Endodermal cell (in vitro differentiated cells): ENCODE results near the gene PPIB. TPM values are rescaled to one million over a fixed set of nuclear protein-coding genes. Genes with fewer than 3 reads are reported as not detected.

Experiments used
- DNase-seq: peaks from one replicate; pipeline ENCODE4 v3.0.0-alpha.2; 2017
- H3K27ac ChIP-seq: 2 replicates; pipeline ENCODE4 v1.5.1; 2013; ENCODE audit warnings: mild to moderate bottlenecking, low read depth, low read length, moderate library complexity
- H3K27me3 ChIP-seq: 2 replicates; pipeline ENCODE4 v1.6.1; 2013; ENCODE audit warnings: mild to moderate bottlenecking, low read length, moderate library complexity; ENCODE audit not compliant: insufficient read depth, control insufficient read depth, poor library complexity, severe bottlenecking
- H3K36me3 ChIP-seq: 2 replicates; pipeline ENCODE4 v1.7.0; 2013; ENCODE audit warnings: mild to moderate bottlenecking, low read length, moderate library complexity; ENCODE audit not compliant: control insufficient read depth, insufficient read depth
- H3K4me1 ChIP-seq: one replicate; pipeline ENCODE4 v1.7.0; 2013; ENCODE audit warnings: low read length; ENCODE audit not compliant: control insufficient read depth, insufficient read depth
- H3K4me3 ChIP-seq: 2 replicates; pipeline ENCODE4 v1.5.1; 2013; ENCODE audit warnings: mild to moderate bottlenecking, low read length, moderate library complexity
- H3K9ac ChIP-seq: 2 replicates; pipeline ENCODE4 v1.6.1; 2013; ENCODE audit warnings: mild to moderate bottlenecking, low read length, moderate library complexity; ENCODE audit not compliant: poor library complexity, severe bottlenecking; ENCODE audit errors: extremely low read depth
- H3K9me3 ChIP-seq: 2 replicates; pipeline ENCODE4 v1.6.1; 2013; ENCODE audit warnings: mild to moderate bottlenecking, low read length, moderate library complexity; ENCODE audit not compliant: control insufficient read depth
- H3K27ac Mint-ChIP-seq: 2 replicates; pipeline ENCODE4 v1.8.0; 2020; ENCODE audit warnings: mixed read lengths
- H3K27me3 Mint-ChIP-seq: 2 replicates; pipeline ENCODE4 v1.8.0; 2021; ENCODE audit warnings: mild to moderate bottlenecking, mixed read lengths; ENCODE audit not compliant: insufficient read depth
- H3K36me3 Mint-ChIP-seq: 2 replicates; pipeline ENCODE4 v1.8.0; 2020; ENCODE audit warnings: low read depth, mixed read lengths
- H3K4me1 Mint-ChIP-seq: 2 replicates; pipeline ENCODE4 v1.8.0; 2020; ENCODE audit warnings: mixed read lengths
- H3K4me3 Mint-ChIP-seq: 2 replicates; pipeline ENCODE4 v1.8.0; 2020; ENCODE audit warnings: mild to moderate bottlenecking, moderate library complexity, mixed read lengths
- H3K9me3 Mint-ChIP-seq: 2 replicates; pipeline ENCODE4 v1.8.0; 2020; ENCODE audit warnings: mild to moderate bottlenecking, mixed read lengths
- CTCF ChIP-seq: fragments of 200-600 bp; sonication (generic); conservative IDR thresholded peaks from 2 replicates; pipeline ENCODE4 v1.5.0; 2021; ENCODE audit warnings: antibody characterized with exemption, mild to moderate bottlenecking
- WGBS, 2 experiments: methylation state at CpG; one replicate each; pipeline versions ENCODE4 v1.1.5 to v1.1.7; 2013; ENCODE audit warnings: missing lambda C conversion rate in 2 of 2, mixed read lengths in 1 of 2; ENCODE audit not compliant: insufficient coverage in 1 of 2, insufficient read length in 1 of 2; 5-methylcytosine and 5-hydroxymethylcytosine counted together
- total RNA-seq, 2 donors: library from RNA; stranded (reverse); fragmentation: NEBNext Ultra II Directional in 1 of 2; extraction: Animal tissue kit (Norgen Biotek cat#: 25700) in 1 of 2; gene quantifications; 2 replicates in 1 of 2; 3 replicates in 1 of 2; pipeline ENCODE4 v1.2.1, GENCODE V29; 2021

Gene PPIB
- total RNA-seq, 2 donors from 2014 or later: 551 to 652 TPM

GRCh38 chr15:64149893-64150578 is 12.8 kb downstream of the PPIB start:
- no peak for TF ChIP-seq CTCF
- Histone ChIP-seq H3K9me3 (no peaks in the 10 kb centered on the region), H3K4me1 (peaks cover 6% of the 10 kb centered on the region), H3K27ac (no peak overlapping the region), H3K36me3 (no peaks in the 10 kb centered on the region), H3K4me3 (no peak overlapping the region), H3K9ac (no peak overlapping the region), H3K27me3 (peaks cover 19% of the 10 kb centered on the region)
- peaks cover 34% of the 10 kb centered on the region for H3K27me3 Mint-ChIP-seq
- 78 to 93% methylated on average over 4 to 9 of the region's 9 CpGs for WGBS, 2 experiments
- peaks cover 17% of the 10 kb centered on the region for H3K4me1 Mint-ChIP-seq
- H3K9me3 Mint-ChIP-seq: no peaks in the 10 kb centered on the region
- DNase-seq: peak; percentile 44
- H3K4me3 Mint-ChIP-seq: no peak overlapping the region
- no peak overlapping the region for H3K27ac Mint-ChIP-seq
- H3K36me3 Mint-ChIP-seq: peaks cover 4% of the 10 kb centered on the region

GRCh38 chr15:64149424-64149823 is 13.4 kb downstream of the PPIB start:
- H3K4me1 ChIP-seq: peaks cover 6% of the 10 kb centered on the region
- no peaks in the 10 kb centered on the region for H3K36me3 ChIP-seq
- Mint-ChIP-seq H3K27me3 (peaks cover 34% of the 10 kb centered on the region), H3K4me3 (no peak overlapping the region), H3K27ac (no peak overlapping the region), H3K4me1 (peaks cover 17% of the 10 kb centered on the region), H3K9me3 (no peaks in the 10 kb centered on the region), H3K36me3 (peaks cover 6% of the 10 kb centered on the region)
- peak; percentile 54 for TF ChIP-seq CTCF
- DNase-seq: peak; percentile 79
- H3K27ac ChIP-seq: no peak overlapping the region
- H3K4me3 ChIP-seq: no peak overlapping the region
- no peak overlapping the region for H3K9ac ChIP-seq
- H3K27me3 ChIP-seq: peaks cover 19% of the 10 kb centered on the region
- no peaks in the 10 kb centered on the region for H3K9me3 ChIP-seq

- Histone ChIP-seq H3K4me3 (no peak overlapping the region), H3K9ac (no peak overlapping the region), H3K27ac (no peak overlapping the region), H3K9me3 (no peaks in the 10 kb centered on the region), H3K27me3 (peaks cover 19% of the 10 kb centered on the region), H3K4me1 (peaks cover 6% of the 10 kb centered on the region), H3K36me3 (no peaks in the 10 kb centered on the region)
- Mint-ChIP-seq H3K36me3 (peaks cover 5% of the 10 kb centered on the region), H3K4me3 (no peak overlapping the region), H3K27me3 (peaks cover 32% of the 10 kb centered on the region), H3K4me1 (peaks cover 16% of the 10 kb centered on the region), H3K9me3 (no peaks in the 10 kb centered on the region), H3K27ac (no peak overlapping the region)
- TF ChIP-seq CTCF: no peak
- DNase-seq: no peak
- WGBS, 2 experiments: 93% methylated on average over 2 of the region's 3 CpGs
Measured at GRCh38 chr15:64148581-64148980, 14.2 kb downstream of the PPIB start.
